HG03039 (cell line): ENCODE data around the gene STARD8.

Experiments used
- ATAC-seq: cut with Tn5 transposase; IDR thresholded peaks from one replicate; pipeline ENCODE4 v1.9.1; 2021; ENCODE audit warnings: mild to moderate bottlenecking, moderate library complexity; ENCODE audit not compliant: unreplicated experiment

Gene STARD8

GRCh38 chrX:68743754-68744153 is 96.3 kb downstream of the STARD8 start:
- no peak for ATAC-seq

- ATAC-seq: no peak
Measured at GRCh38 chrX:68746988-68747387, 99.5 kb downstream of the STARD8 start.

GRCh38 chrX:68748030-68748429 is 100.6 kb downstream of the STARD8 start:
- ATAC-seq: no peak

- ATAC-seq: no peak
Measured at GRCh38 chrX:68749426-68749825, 102.0 kb downstream of the STARD8 start.

GRCh38 chrX:68750316-68750715 is 102.8 kb downstream of the STARD8 start:
- ATAC-seq: no peak

GRCh38 chrX:68751372-68751771 is 103.9 kb downstream of the STARD8 start:
- no peak for ATAC-seq

GRCh38 chrX:68753218-68753617 is 105.8 kb downstream of the STARD8 start:
- ATAC-seq: no peak

- ATAC-seq: no peak
Measured at GRCh38 chrX:68754406-68754805, 106.9 kb downstream of the STARD8 start.

- ATAC-seq: no peak
Measured at GRCh38 chrX:68755616-68756125, 108.2 kb downstream of the STARD8 start.

GRCh38 chrX:68757331-68757730 is 109.9 kb downstream of the STARD8 start:
- ATAC-seq: no peak

GRCh38 chrX:68757731-68758130 is 110.3 kb downstream of the STARD8 start:
- no peak for ATAC-seq

GRCh38 chrX:68758671-68759070 is 111.2 kb downstream of the STARD8 start:
- ATAC-seq: no peak

GRCh38 chrX:68761086-68761485 is 113.6 kb downstream of the STARD8 start:
- no peak for ATAC-seq

- ATAC-seq: no peak
Measured at GRCh38 chrX:68762766-68763165, 115.3 kb downstream of the STARD8 start.

- ATAC-seq: no peak
Measured at GRCh38 chrX:68763481-68763880, 116.0 kb downstream of the STARD8 start.
